Mammary epithelial cell (primary cell): ENCODE data around the gene ASZ1.

Source experiments
- EZH2 ChIP-seq: IDR thresholded peaks from 2 replicates; pipeline ENCODE4 v1.6.1; 2012; ENCODE audit warnings: low read length, inconsistent platforms, borderline replicate concordance
- TF ChIP-seq, protein P1 (sequence below), 2 donors: IDR thresholded peaks in 1 of 2; conservative IDR thresholded peaks in 1 of 2; 2 replicates each; pipeline ENCODE4 v1.5.1; 2011 to 2012; ENCODE audit warnings: inconsistent platforms in 2 of 2, low read length in 2 of 2, mild to moderate bottlenecking in 2 of 2, control low read depth in 1 of 2, low read depth in 1 of 2; ENCODE audit not compliant: insufficient read depth in 1 of 2; ENCODE audit errors: extremely low read depth in 1 of 2

DNA sequence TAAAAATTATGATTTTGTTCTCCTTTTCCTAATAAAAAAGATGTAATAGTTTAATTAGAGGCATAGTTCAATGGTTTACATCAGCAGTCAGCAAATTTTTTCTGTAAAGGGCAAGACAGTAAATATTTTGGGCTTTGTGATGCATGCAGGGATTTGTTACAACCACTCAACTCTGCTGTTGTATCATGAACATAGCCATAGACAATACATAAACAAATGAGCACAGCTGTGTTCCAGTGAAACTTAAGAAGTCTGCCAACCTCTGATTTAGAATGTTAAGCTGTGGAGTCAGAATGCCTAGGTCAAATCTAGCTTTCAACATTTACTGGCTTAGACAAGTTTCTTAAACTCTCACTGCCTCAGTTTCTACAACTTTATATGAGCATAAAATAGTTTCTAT, 31.6 kb downstream of the ASZ1 start:
- TF ChIP-seq, protein P1, sequence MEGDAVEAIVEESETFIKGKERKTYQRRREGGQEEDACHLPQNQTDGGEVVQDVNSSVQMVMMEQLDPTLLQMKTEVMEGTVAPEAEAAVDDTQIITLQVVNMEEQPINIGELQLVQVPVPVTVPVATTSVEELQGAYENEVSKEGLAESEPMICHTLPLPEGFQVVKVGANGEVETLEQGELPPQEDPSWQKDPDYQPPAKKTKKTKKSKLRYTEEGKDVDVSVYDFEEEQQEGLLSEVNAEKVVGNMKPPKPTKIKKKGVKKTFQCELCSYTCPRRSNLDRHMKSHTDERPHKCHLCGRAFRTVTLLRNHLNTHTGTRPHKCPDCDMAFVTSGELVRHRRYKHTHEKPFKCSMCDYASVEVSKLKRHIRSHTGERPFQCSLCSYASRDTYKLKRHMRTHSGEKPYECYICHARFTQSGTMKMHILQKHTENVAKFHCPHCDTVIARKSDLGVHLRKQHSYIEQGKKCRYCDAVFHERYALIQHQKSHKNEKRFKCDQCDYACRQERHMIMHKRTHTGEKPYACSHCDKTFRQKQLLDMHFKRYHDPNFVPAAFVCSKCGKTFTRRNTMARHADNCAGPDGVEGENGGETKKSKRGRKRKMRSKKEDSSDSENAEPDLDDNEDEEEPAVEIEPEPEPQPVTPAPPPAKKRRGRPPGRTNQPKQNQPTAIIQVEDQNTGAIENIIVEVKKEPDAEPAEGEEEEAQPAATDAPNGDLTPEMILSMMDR (conservative IDR thresholded peaks at IDR 0.05 in 1 of 2, IDR thresholded peaks at IDR 0.05 in 1 of 2; ENCODE audit: extremely low read depth in 1 of 2, insufficient read depth in 1 of 2, low read depth in 1 of 2, low read length in 2 of 2), result no peak
- no peak for TF ChIP-seq EZH2
